Measurements from ENCODE around the gene ARHGAP25.

Gene ARHGAP25

DNA sequence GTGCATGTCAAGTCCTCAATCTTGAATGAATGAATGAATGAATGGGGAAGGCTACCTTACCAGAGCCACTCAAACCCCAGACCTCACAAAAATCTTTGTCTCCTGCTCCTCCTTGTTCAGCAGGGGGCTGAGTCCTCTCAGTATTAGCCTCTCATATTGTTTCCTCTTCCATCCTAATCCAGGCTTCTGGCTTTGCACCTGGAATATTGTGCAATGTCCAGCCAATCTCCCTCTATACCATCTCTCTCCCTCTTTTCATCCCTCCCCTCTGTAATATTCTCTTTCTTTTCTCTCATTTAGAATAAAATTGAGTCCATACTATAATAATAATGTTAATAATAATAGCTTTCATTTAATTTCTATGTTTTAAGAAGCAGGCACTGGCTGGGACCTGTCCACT lies 34.3 kb downstream of the ARHGAP25 start:
- H2BK5ac ChIP-seq (ENCODE audit: low read depth, low read length, poor library complexity, severe bottlenecking), result no peak overlapping the region
- H3K23ac ChIP-seq (ENCODE audit: low read length in 2 of 2), result no peak overlapping the region
- H3K27me3 ChIP-seq (ENCODE audit: control insufficient read depth in 1 of 2, insufficient read depth in 1 of 2, low read length in 2 of 2), result peaks cover 0 to 2% of the 10 kb centered on the region in 2 experiments
- peaks cover 0 to 2% of the 10 kb centered on the region in 2 experiments for H3K36me3 ChIP-seq (ENCODE audit: control insufficient read depth in 1 of 2, insufficient read depth in 2 of 2, low read depth in 1 of 2, low read length in 2 of 2)
- H3K4ac ChIP-seq (ENCODE audit: low read depth in 1 of 2, low read length in 2 of 2), result no peak overlapping the region
- no peaks in the 10 kb centered on the region for H3K9me3 ChIP-seq (ENCODE audit: control insufficient read depth, low read length)
- no peaks in the 10 kb centered on the region for H3K79me1 ChIP-seq (replicated peaks; ENCODE audit: low read length, poor library complexity, severe bottlenecking)
- H4K8ac ChIP-seq (ENCODE audit: low read length), result no peak overlapping the region
- H3K4me1 ChIP-seq (ENCODE audit: control insufficient read depth, insufficient read depth, low read depth, low read length), result no peaks in the 10 kb centered on the region
- no peak overlapping the region for H2BK15ac ChIP-seq (ENCODE audit: low read depth, poor library complexity, severe bottlenecking)
- no peak overlapping the region for H3K4me2 ChIP-seq (ENCODE audit: low read length, poor library complexity, severe bottlenecking)
- H2AK5ac ChIP-seq (ENCODE audit: low read length, severe bottlenecking), result no peak overlapping the region
- H2AFZ ChIP-seq (ENCODE audit: low read depth, low read length), result no peak overlapping the region
- peak overlapping the region in 1 of 2 experiments; percentile 8 for H3K18ac ChIP-seq (ENCODE audit: low read depth in 1 of 2, low read length in 2 of 2)
- no peak overlapping the region for H3K9ac ChIP-seq (ENCODE audit: low read length)
- no peak overlapping the region for H3K4me3 ChIP-seq (ENCODE audit: insufficient read depth in 1 of 2, low read depth in 1 of 2, low read length in 2 of 2)
- no peak overlapping the region for H2BK120ac ChIP-seq (ENCODE audit: low read depth, low read length)
- no peak for DNase-seq
- no peak overlapping the region for H4K91ac ChIP-seq (ENCODE audit: low read length)
- no peak overlapping the region for H3K14ac ChIP-seq (ENCODE audit: low read length in 2 of 2)
- no peak overlapping the region for H3K27ac ChIP-seq (ENCODE audit: low read length, poor library complexity, severe bottlenecking)
- peak overlapping the region; percentile 6 to 96 for H2BK12ac ChIP-seq (ENCODE audit: low read length in 2 of 2)

DNA sequence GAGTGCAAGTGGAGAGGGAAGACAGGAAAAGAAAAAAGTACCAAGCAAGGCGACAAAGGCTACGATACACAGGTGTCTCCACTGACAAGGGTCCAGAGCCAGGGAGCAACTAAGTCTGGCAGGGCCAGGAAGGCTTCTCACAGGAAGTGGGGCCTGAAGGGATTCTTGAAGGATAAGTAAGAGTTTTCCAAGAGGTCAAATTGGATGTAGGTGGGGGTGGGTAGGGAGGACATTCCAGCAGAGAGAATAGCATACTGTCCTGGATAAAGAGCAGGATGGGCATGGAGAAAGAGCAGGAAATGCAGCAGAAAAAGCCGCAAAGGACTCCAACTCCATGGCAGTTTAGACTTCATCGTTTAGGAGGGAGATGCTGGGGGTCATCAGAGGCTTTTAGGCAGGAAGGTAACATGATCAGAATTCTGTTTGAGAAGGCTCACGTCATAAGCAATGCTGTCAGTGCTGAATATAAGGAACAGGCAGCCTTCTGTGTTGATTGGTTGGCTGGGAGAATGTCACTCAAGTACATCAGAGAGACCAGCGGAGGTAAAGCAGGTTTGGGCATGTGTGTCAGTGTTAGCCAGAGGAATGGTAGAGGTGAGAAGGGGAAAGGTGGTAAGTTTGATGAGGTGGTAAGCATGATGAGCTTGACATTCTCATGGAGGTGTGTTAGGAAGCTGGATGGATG lies 35.1 kb downstream of the ARHGAP25 start:
- H2BK15ac ChIP-seq (ENCODE audit: low read depth, poor library complexity, severe bottlenecking), result no peak overlapping the region
- no peak overlapping the region for H3K27ac ChIP-seq (ENCODE audit: low read length, poor library complexity, severe bottlenecking)
- H3K4me1 ChIP-seq (ENCODE audit: control insufficient read depth, insufficient read depth, low read depth, low read length), result no peaks in the 10 kb centered on the region
- WGBS, result 52% methylated on average over 6 of the region's 6 CpGs
- H2BK12ac ChIP-seq (ENCODE audit: low read length in 2 of 2), result peak overlapping the region; percentile 44 to 95
- no peak overlapping the region for H2BK120ac ChIP-seq (ENCODE audit: low read depth, low read length)
- H3K9me3 ChIP-seq (ENCODE audit: control insufficient read depth, low read length), result no peaks in the 10 kb centered on the region
- peak overlapping the region; percentile 75 to 96 for H3K18ac ChIP-seq (ENCODE audit: low read depth in 1 of 2, low read length in 2 of 2)
- H3K4ac ChIP-seq (ENCODE audit: low read depth in 1 of 2, low read length in 2 of 2), result peak overlapping the region; percentile 3 to 77
- no peak overlapping the region for H2BK5ac ChIP-seq (ENCODE audit: low read depth, low read length, poor library complexity, severe bottlenecking)
- no peak overlapping the region for H3K4me2 ChIP-seq (ENCODE audit: low read length, poor library complexity, severe bottlenecking)
- no peak overlapping the region for H3K4me3 ChIP-seq (ENCODE audit: insufficient read depth in 1 of 2, low read depth in 1 of 2, low read length in 2 of 2)
- peaks cover 0 to 6% of the 10 kb centered on the region in 2 experiments for H3K27me3 ChIP-seq (ENCODE audit: control insufficient read depth in 1 of 2, insufficient read depth in 1 of 2, low read length in 2 of 2)
- H2AFZ ChIP-seq (ENCODE audit: low read depth, low read length), result no peak overlapping the region
- peak overlapping the region; percentile 15 for H4K91ac ChIP-seq (ENCODE audit: low read length)
- H2AK5ac ChIP-seq (ENCODE audit: low read length, severe bottlenecking), result no peak overlapping the region
- H3K79me1 ChIP-seq (replicated peaks; ENCODE audit: low read length, poor library complexity, severe bottlenecking), result no peaks in the 10 kb centered on the region
- no peak overlapping the region for H3K9ac ChIP-seq (ENCODE audit: low read length)
- peak overlapping the region in 1 of 2 experiments; percentile 63 for H3K23ac ChIP-seq (ENCODE audit: low read length in 2 of 2)
- peak overlapping the region; percentile 20 for H4K8ac ChIP-seq (ENCODE audit: low read length)
- H3K14ac ChIP-seq (ENCODE audit: low read length in 2 of 2), result peak overlapping the region in 1 of 2 experiments; percentile 90
- peaks cover 0 to 2% of the 10 kb centered on the region in 2 experiments for H3K36me3 ChIP-seq (ENCODE audit: control insufficient read depth in 1 of 2, insufficient read depth in 2 of 2, low read depth in 1 of 2, low read length in 2 of 2)
- DNase-seq, result peak; percentile 48

GRCh38 chr2:68770271-68771111 lies 35.9 kb downstream of the ARHGAP25 start:
- H3K4me1 ChIP-seq (ENCODE audit: control insufficient read depth, insufficient read depth, low read depth, low read length), result no peaks in the 10 kb centered on the region
- H3K4me2 ChIP-seq (ENCODE audit: low read length, poor library complexity, severe bottlenecking), result no peak overlapping the region
- no peak overlapping the region for H3K4me3 ChIP-seq (ENCODE audit: insufficient read depth in 1 of 2, low read depth in 1 of 2, low read length in 2 of 2)
- no peak overlapping the region for H3K9ac ChIP-seq (ENCODE audit: low read length)
- H2BK12ac ChIP-seq (ENCODE audit: low read length in 2 of 2), result peak overlapping the region; percentile 81 to 95
- H3K9me3 ChIP-seq (ENCODE audit: control insufficient read depth, low read length), result no peaks in the 10 kb centered on the region
- no peak overlapping the region for H3K27ac ChIP-seq (ENCODE audit: low read length, poor library complexity, severe bottlenecking)
- peak; percentile 24 for DNase-seq
- 67% methylated on average over 3 of the region's 6 CpGs for WGBS
- H4K91ac ChIP-seq (ENCODE audit: low read length), result no peak overlapping the region
- no peak overlapping the region for H2BK15ac ChIP-seq (ENCODE audit: low read depth, poor library complexity, severe bottlenecking)
- peak overlapping the region; percentile 3 to 71 for H3K4ac ChIP-seq (ENCODE audit: low read depth in 1 of 2, low read length in 2 of 2)
- peak overlapping the region; percentile 78 for H2BK120ac ChIP-seq (ENCODE audit: low read depth, low read length)
- H3K14ac ChIP-seq (ENCODE audit: low read length in 2 of 2), result no peak overlapping the region
- H4K8ac ChIP-seq (ENCODE audit: low read length), result no peak overlapping the region
- H2AFZ ChIP-seq (ENCODE audit: low read depth, low read length), result no peak overlapping the region
- peaks cover 0 to 2% of the 10 kb centered on the region in 2 experiments for H3K36me3 ChIP-seq (ENCODE audit: control insufficient read depth in 1 of 2, insufficient read depth in 2 of 2, low read depth in 1 of 2, low read length in 2 of 2)
- H3K23ac ChIP-seq (ENCODE audit: low read length in 2 of 2), result no peak overlapping the region
- H3K27me3 ChIP-seq (ENCODE audit: control insufficient read depth in 1 of 2, insufficient read depth in 1 of 2, low read length in 2 of 2), result peaks cover 0 to 6% of the 10 kb centered on the region in 2 experiments
- peak overlapping the region; percentile 75 to 88 for H3K18ac ChIP-seq (ENCODE audit: low read depth in 1 of 2, low read length in 2 of 2)
- H3K79me1 ChIP-seq (replicated peaks; ENCODE audit: low read length, poor library complexity, severe bottlenecking), result no peaks in the 10 kb centered on the region
- no peak overlapping the region for H2BK5ac ChIP-seq (ENCODE audit: low read depth, low read length, poor library complexity, severe bottlenecking)
- H2AK5ac ChIP-seq (ENCODE audit: low read length, severe bottlenecking), result no peak overlapping the region

GRCh38 chr2:68771211-68771751 lies 36.7 kb downstream of the ARHGAP25 start:
- H2BK5ac ChIP-seq (ENCODE audit: low read depth, low read length, poor library complexity, severe bottlenecking), result no peak overlapping the region
- peak overlapping the region; percentile 32 for H4K8ac ChIP-seq (ENCODE audit: low read length)

More at GRCh38 chr2:68771211-68771751, 36.7 kb downstream of the ARHGAP25 start:
- Histone ChIP-seq H3K9me3 (ENCODE audit: control insufficient read depth, low read length) (no peaks in the 10 kb centered on the region), H3K4me3 (ENCODE audit: insufficient read depth in 1 of 2, low read depth in 1 of 2, low read length in 2 of 2) (no peak overlapping the region), H2AFZ (ENCODE audit: low read depth, low read length) (no peak overlapping the region), H3K9ac (ENCODE audit: low read length) (no peak overlapping the region), H3K4me2 (ENCODE audit: low read length, poor library complexity, severe bottlenecking) (no peak overlapping the region), H2AK5ac (ENCODE audit: low read length, severe bottlenecking) (no peak overlapping the region), H2BK12ac (ENCODE audit: low read length in 2 of 2) (peak overlapping the region; percentile 46 to 87), H3K36me3 (ENCODE audit: control insufficient read depth in 1 of 2, insufficient read depth in 2 of 2, low read depth in 1 of 2, low read length in 2 of 2) (peaks cover 0 to 2% of the 10 kb centered on the region in 2 experiments), H3K79me1 (replicated peaks; ENCODE audit: low read length, poor library complexity, severe bottlenecking) (no peaks in the 10 kb centered on the region), H3K4ac (ENCODE audit: low read depth in 1 of 2, low read length in 2 of 2) (no peak overlapping the region), H3K14ac (ENCODE audit: low read length in 2 of 2) (peak overlapping the region in 1 of 2 experiments; percentile 2), H3K27me3 (ENCODE audit: control insufficient read depth in 1 of 2, insufficient read depth in 1 of 2, low read length in 2 of 2) (peaks cover 0 to 6% of the 10 kb centered on the region in 2 experiments), H3K18ac (ENCODE audit: low read depth in 1 of 2, low read length in 2 of 2) (peak overlapping the region; percentile 49 to 71), H4K91ac (ENCODE audit: low read length) (no peak overlapping the region), H3K27ac (ENCODE audit: low read length, poor library complexity, severe bottlenecking) (no peak overlapping the region), H2BK15ac (ENCODE audit: low read depth, poor library complexity, severe bottlenecking) (peak overlapping the region; percentile 77), H3K4me1 (ENCODE audit: control insufficient read depth, insufficient read depth, low read depth, low read length) (no peaks in the 10 kb centered on the region), H2BK120ac (ENCODE audit: low read depth, low read length) (peak overlapping the region; percentile 6), H3K23ac (ENCODE audit: low read length in 2 of 2) (no peak overlapping the region)
- DNase-seq, result peak; percentile 78
- 71% methylated on average over 3 of the region's 3 CpGs for WGBS
